GM12801 (cell line): ENCODE data around the gene ARID3A.

Source experiments
- TF ChIP-seq, protein P1 (sequence below): IDR thresholded peaks from one replicate; pipeline ENCODE4 v1.5.1; 2011; ENCODE audit warnings: control low read depth; ENCODE audit not compliant: insufficient read length; ENCODE audit errors: extremely low read depth

ARID3A gene

DNA sequence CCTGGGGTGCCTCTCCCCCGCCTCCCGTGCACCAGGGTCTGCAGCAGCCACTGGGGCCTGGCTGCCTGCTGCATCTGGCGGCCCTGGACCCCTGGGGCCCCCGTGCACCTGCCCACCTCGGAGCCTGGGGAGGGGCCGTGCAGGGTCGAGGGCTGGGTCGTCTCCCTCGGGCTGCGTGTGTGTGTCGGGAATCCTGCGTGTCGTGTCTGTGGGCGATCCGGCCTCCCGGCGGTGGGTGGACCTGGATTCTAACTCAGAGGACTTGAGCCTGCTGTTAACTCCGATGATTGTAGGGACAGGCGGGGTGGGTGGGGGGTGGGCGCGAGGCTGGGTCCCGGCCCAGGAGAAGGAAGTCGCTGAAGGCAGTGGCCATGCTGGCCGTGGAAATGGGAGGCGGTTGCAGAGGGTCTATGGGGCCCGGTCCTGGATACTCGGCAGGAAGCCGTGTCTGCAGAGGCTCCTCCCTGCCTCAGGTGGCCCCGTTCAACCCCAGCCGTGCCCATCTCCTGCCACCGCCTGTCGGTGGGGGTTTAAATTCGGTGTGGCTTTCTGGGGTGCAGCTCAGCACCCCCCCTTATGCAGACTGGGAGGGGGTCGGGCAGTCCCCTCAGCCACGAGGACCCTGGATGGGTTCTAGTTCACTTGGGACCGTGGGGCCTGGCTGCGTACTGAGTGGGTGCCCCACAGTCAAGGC lies 48.9 kb downstream of the ARID3A start:
- TF ChIP-seq, protein P1, sequence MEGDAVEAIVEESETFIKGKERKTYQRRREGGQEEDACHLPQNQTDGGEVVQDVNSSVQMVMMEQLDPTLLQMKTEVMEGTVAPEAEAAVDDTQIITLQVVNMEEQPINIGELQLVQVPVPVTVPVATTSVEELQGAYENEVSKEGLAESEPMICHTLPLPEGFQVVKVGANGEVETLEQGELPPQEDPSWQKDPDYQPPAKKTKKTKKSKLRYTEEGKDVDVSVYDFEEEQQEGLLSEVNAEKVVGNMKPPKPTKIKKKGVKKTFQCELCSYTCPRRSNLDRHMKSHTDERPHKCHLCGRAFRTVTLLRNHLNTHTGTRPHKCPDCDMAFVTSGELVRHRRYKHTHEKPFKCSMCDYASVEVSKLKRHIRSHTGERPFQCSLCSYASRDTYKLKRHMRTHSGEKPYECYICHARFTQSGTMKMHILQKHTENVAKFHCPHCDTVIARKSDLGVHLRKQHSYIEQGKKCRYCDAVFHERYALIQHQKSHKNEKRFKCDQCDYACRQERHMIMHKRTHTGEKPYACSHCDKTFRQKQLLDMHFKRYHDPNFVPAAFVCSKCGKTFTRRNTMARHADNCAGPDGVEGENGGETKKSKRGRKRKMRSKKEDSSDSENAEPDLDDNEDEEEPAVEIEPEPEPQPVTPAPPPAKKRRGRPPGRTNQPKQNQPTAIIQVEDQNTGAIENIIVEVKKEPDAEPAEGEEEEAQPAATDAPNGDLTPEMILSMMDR: no peak

DNA sequence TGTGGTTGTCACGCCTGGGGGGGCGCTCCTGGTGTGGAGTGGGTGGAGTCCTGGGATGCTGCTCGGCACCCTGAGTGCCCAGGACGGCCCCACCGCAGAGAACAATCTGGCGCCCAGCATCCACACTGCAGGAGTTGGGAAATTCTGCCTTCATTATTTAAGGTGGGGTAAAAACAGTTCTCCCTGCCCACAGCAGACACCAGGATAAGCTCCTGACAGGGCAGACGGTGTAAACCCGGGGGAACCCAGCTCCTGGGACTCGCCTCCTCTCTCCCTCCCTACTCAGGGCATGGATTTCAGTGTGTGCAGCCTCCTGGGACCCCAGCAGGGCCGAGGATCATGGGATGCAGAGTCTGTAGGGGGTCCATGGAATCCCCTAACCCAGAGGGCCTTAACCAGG lies 50.6 kb downstream of the ARID3A start:
- TF ChIP-seq, protein P1: no peak

DNA sequence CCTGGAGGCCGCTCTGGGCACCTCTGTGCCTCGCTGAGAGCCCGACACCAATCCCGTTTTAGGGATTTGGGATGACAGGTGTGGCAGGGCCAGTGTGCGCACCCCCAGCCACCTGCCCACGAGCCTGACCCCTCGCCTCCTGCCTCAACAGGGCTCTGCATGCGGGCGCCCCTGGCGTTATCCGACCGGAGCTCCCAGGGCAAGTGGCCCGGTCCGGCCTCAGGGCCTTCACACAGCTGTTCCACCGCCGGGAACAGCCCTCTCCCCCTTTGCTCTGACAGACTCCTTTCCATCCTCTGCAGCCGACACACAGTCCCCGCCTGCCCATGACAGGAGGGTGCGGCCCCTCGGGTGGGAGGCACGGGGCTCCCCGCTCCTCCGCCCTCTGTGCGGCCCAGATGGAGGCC lies 51.2 kb downstream of the ARID3A start:
- TF ChIP-seq, protein P1: no peak

DNA sequence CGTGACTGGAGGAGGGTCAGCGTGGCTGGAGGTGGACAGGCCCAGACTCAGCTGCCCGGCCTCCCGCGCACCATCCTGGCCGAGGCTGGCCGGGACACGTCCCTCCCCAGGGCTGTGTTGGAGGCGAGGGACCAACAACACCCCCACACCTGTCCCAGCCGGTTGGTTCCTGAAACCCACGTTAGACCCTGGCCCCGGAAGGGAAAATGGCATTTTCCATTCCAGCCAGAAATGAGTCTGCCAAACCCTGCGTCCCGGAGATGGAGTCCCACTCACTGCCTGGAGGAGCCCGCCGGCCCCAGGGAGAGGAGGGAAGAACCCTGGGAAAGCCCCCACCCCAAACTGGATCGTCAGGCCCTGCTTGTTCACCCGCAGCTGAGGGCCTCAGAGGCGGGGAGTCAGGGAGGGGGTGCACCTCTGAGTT lies 53.5 kb downstream of the ARID3A start:
- TF ChIP-seq, protein P1: no peak

DNA sequence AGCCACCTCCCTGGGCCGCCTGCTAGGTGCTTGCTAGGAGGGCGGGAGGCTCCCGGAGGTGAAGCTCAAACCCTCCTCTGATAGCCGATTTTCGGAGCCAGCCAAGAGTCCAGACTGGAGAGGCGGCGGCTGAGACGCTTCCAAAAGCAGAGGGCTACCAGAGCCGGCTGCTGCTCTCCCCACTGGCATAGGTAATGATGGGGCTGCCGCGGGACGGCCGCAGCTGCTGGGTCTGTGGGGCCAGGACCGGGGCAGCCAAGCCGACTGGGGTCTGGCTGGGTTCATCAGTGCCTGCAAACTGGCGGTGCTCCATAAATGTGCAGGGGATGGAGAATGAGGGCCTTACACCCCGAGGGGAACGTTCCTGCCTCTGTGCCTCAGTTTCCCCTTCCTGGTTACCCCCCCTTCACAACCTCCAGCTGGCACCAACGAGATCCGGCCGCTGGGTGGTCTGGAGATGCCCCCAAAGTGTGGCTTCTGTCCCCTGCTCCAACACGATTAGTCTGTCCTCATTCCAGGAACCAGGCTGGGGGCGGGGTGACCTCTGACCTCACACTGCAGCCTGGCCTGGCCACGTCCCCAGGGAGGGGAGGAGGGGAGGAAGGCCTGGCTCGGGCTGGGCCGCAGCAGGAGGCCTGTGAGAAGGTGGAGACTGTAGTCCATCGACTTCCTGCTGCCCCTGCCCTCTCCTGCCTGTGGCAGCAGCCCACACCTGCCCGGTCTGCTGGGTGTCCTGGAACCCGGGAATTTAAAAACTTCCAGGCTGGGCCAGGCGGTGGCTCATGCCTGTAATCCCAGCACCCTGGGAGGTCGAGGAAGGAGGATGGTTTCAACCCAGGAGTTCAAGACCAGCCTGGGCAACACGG lies 54.5 kb downstream of the ARID3A start:
- TF ChIP-seq, protein P1: no peak

DNA sequence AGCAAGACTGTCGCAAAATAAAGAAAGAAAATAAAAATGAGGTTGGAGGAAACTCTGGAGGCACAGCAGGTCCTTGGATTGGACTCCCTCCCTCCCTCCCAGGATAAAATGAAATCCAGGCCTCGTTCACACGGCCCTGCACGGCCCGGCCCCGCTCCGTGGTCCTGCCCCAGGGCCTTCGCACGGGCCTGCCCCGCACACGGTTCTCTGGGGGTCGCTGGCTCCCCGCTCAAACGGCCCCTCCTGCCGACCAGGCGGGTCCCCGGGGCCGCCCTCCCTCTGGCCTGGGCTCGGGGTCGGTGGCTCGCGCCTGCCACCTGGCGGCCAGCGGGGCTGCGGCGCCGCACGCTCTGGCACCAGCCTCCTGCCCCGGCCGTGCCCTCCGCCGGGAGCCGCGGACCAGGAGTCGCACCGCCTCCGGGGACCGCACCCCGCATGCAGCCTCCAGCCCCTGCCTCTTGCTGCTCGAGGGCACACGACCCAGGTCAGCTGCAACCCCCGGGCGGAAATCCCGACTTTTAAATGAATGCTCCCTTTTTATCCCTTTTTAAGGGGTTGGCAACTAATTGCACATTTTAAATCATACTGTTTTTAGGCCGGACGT lies 56.8 kb downstream of the ARID3A start:
- TF ChIP-seq, protein P1: no peak
